ENCODE results near the gene RAMP3.

The RAMP3 gene

DNA sequence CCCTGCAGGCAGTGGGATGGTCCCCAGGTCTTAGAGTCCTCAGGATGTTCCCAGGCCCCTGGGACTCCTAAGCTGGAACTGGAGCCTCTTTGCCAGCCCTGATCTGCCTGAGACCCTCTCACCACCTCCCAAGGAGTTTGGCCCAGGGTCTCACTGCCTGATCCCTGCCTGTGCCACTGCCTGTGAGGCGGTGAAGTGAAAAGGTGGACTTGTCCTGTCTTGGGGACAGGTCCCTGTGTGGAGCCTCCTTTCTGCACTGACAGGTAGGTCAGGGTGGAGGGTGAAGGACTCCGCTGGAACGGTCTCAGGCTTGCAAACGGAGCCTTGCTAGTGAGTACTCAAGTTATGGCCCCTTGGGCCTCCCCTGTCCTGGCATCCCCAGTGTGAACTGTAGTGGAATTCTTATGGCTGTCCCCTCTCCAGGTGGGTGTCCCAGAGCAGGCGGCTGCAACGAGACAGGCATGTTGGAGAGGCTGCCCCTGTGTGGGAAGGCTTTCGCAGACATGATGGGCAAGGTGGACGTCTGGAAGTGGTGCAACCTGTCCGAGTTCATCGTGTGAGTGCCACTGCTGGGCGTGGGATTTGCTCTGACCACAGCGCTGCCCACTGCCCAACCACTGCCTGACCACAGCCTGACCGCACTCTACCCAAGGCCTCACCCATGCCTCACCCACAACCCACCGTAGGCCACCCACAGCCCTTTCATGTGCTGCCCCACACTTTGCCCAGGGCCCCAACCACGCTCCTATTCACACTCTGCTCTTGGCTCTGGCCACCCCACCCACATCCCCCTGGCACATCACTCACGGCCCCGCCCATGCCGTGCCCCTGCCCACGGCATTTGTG lies 19.5 kb downstream of the RAMP3 start:
- Histone ChIP-seq H3K9me3 (ENCODE audit: insufficient read depth, low read depth, low read length) (no peaks in the 10 kb centered on the region), H3K27ac (ENCODE audit: low read length) (no peak overlapping the region), H3K27me3 (ENCODE audit: insufficient read depth, low read length) (no peaks in the 10 kb centered on the region; the same call in 1 of the 2 replicates), H3K4me3 (ENCODE audit: low read length) (no peak overlapping the region), H3K36me3 (ENCODE audit: insufficient read depth, low read depth, low read length) (no peaks in the 10 kb centered on the region), H3K9ac (ENCODE audit: low read depth, low read length) (no peak overlapping the region), H3K4me1 (ENCODE audit: insufficient read depth, low read length) (no peaks in the 10 kb centered on the region)

DNA sequence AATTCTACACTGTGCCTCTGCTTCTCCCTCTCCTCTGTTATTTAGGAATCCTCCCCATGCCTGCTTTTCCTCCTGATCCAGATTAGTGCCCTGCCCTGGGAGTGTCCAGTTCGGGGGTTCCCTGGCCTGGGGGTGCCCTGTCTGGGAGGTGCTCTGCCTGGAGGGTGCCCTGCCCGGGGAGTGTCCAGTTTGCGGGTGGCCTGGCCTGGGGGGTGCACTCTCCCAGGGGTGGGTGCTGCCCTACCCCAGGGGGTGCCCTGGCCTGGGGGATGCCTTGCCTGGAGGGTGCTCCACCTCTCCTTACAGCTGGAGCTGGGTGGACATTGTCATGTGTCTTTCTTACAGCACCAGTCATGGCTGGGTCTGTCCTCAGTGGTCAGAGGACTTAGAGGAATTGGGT lies 20.2 kb downstream of the RAMP3 start:
- no peaks in the 10 kb centered on the region for H3K36me3 ChIP-seq (ENCODE audit: insufficient read depth, low read depth, low read length)
- H3K4me1 ChIP-seq (ENCODE audit: insufficient read depth, low read length), result no peaks in the 10 kb centered on the region
- no peaks in the 10 kb centered on the region for H3K9me3 ChIP-seq (ENCODE audit: insufficient read depth, low read depth, low read length)
- H3K4me3 ChIP-seq (ENCODE audit: low read length), result no peak overlapping the region
- no peaks in the 10 kb centered on the region; the same call in 1 of the 2 replicates for H3K27me3 ChIP-seq (ENCODE audit: insufficient read depth, low read length)
- H3K27ac ChIP-seq (ENCODE audit: low read length), result no peak overlapping the region
- no peak overlapping the region for H3K9ac ChIP-seq (ENCODE audit: low read depth, low read length)

DNA sequence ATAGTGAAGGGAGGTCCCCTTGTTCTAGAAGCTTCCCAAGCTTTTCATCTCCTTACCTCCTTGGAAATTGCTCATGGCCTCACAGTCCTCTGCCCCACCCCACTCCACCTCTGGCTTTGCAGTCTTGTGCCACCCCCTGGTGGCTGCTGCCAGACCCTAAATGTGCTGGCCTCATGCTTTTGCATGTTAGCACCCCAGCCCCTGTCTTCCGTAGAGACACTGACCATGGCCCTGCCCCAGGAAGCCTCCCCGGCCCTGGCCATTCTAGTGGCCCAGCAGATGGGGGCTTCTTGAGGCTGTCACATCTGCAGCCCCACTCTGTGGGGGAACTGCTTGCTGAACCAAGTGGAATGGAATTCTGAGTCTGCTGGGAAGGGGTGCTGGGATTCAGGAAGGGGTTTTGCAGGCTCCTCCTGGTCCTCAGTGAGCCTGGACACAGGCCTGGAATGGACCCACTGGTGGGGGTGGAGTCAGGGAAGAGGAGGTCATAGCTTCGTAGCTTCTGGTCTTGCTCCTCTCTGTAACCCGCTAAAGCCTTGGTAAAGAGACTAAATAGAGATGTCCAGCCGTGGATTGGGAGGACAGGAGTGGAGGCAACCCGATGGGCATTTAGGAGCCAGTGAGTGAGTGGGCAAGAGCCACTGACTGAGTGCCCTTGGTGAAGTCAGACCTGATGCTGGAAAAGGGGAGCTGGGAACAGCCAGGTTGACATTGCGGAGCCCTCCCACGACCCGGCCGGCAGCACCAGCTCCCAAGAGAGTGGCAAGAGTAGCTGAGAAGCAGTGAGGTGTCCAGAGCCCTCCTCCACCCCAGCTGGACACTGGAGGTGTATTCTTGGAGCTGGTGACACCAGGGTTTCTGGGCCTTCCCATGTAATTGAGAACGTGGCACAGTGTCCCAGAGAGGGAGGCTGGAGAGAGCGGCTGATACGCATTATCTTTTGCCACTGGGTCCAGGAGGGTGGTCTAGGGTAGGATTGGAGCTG lies 20.9 kb downstream of the RAMP3 start:
- no peaks in the 10 kb centered on the region for H3K36me3 ChIP-seq (ENCODE audit: insufficient read depth, low read depth, low read length)
- no peak overlapping the region for H3K9ac ChIP-seq (ENCODE audit: low read depth, low read length)
- no peak overlapping the region for H3K4me3 ChIP-seq (ENCODE audit: low read length)
- H3K4me1 ChIP-seq (ENCODE audit: insufficient read depth, low read length), result no peaks in the 10 kb centered on the region
- no peaks in the 10 kb centered on the region; the same call in 1 of the 2 replicates for H3K27me3 ChIP-seq (ENCODE audit: insufficient read depth, low read length)
- H3K27ac ChIP-seq (ENCODE audit: low read length), result no peak overlapping the region
- H3K9me3 ChIP-seq (ENCODE audit: insufficient read depth, low read depth, low read length), result no peaks in the 10 kb centered on the region

DNA sequence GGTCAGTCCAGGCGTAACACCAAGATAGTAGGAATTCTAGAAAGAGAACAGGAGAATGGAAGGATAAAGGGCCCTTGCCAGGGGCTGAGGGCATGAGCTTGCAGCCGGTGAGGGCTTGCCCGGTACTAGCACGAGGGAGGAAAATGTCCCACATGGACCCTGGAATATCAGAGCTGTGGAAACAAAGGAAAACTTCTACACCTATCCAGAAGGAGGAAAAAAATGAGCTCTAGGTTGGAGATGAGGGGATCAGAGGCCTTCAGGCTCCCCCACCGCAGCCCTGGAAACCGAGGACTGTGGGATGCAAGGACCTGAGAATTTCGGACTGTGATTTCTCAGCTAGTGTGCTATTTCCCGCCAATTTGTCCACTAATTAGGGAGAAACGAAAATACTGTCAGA lies 22.1 kb downstream of the RAMP3 start:
- Histone ChIP-seq H3K36me3 (ENCODE audit: insufficient read depth, low read depth, low read length) (no peaks in the 10 kb centered on the region), H3K9ac (ENCODE audit: low read depth, low read length) (no peak overlapping the region), H3K9me3 (ENCODE audit: insufficient read depth, low read depth, low read length) (no peaks in the 10 kb centered on the region), H3K27ac (ENCODE audit: low read length) (no peak overlapping the region), H3K4me1 (ENCODE audit: insufficient read depth, low read length) (no peaks in the 10 kb centered on the region), H3K27me3 (ENCODE audit: insufficient read depth, low read length) (no peaks in the 10 kb centered on the region; the same call in 1 of the 2 replicates), H3K4me3 (ENCODE audit: low read length) (no peak overlapping the region)

DNA sequence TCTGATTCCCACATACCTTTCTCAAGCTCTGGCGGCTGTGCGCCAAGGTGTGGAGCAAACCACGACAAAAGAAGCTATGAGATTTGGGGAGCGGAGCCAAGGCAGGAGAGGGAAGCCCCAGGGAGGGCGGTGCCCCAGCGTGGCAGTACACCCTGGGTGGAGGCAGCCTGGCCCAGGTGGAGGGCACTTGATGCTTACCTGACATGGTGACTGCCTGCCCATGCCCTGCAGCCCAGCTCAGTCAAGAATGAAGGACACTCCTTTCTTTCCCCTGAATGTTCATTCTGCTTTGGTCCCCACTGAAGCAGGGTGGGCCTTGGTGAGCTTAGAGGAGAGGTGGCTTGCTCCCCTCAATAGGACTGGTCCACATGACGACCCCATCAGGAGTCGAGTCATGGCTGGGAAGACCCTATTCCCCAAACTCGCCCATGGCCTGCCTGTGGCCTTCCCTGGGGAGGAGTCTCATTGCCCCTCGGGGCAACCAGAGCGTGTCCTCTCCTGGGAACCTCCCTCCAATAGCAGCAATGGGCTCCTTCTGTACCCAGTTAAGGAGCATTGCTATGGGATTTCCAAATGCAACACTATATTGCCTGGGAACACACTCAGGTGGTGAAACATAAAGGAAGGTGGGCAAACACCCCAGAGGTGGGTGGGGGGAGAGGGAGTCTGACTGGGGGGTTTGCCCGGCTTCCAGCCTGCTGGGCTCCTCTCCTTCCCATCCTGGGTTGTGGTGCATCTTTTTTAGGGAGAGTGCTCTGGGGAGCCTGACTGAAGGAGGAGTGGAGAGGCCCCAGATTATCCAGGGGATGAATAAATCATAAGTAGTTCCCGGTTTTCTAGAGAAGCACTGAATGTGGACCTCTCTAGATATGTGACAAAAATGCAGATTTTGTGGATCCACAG lies 22.7 kb downstream of the RAMP3 start:
- Histone ChIP-seq H3K9ac (ENCODE audit: low read depth, low read length) (no peak overlapping the region), H3K4me1 (ENCODE audit: insufficient read depth, low read length) (no peaks in the 10 kb centered on the region), H3K36me3 (ENCODE audit: insufficient read depth, low read depth, low read length) (no peaks in the 10 kb centered on the region), H3K4me3 (ENCODE audit: low read length) (no peak overlapping the region), H3K9me3 (ENCODE audit: insufficient read depth, low read depth, low read length) (no peaks in the 10 kb centered on the region), H3K27ac (ENCODE audit: low read length) (no peak overlapping the region), H3K27me3 (ENCODE audit: insufficient read depth, low read length) (no peaks in the 10 kb centered on the region; the same call in 1 of the 2 replicates)

DNA sequence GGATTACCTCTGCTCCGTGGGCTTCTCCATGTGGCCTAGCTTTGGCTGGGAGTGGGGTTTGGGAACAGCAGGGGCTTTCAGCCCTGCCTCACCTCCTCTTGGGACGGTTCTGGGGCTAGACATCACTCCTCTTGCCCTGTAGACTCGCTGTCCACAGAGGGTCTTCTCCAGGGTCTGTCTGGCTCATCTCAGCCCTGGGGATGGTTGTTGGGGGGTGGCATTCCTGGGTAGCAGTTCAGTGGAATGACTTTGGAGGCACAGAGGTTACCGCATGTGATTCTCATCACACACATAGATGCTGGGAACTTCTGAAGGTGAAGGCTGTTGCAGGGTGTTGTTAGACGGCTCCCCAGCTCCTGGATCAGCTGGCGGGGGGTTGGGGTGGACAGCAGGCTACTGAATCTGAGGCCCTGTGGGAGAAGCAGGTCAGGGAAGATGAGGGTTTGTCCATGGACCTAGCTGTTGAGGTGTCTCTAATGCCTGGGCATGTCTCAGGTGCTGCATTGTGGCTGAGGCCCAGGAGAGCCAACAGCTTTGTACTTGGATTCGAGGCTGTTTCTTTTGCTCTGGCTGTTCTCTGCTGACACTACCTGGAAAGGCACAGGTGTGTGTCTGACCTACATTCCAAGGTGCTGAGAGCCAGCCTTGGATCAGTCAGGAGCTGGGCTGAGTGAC lies 23.8 kb downstream of the RAMP3 start:
- no peaks in the 10 kb centered on the region for H3K36me3 ChIP-seq (ENCODE audit: insufficient read depth, low read depth, low read length)
- no peaks in the 10 kb centered on the region for H3K9me3 ChIP-seq (ENCODE audit: insufficient read depth, low read depth, low read length)
- no peaks in the 10 kb centered on the region for H3K4me1 ChIP-seq (ENCODE audit: insufficient read depth, low read length)
- H3K27ac ChIP-seq (ENCODE audit: low read length), result no peak overlapping the region
- no peak overlapping the region for H3K4me3 ChIP-seq (ENCODE audit: low read length)
- H3K9ac ChIP-seq (ENCODE audit: low read depth, low read length), result no peak overlapping the region
- no peaks in the 10 kb centered on the region; the same call in 1 of the 2 replicates for H3K27me3 ChIP-seq (ENCODE audit: insufficient read depth, low read length)

DNA sequence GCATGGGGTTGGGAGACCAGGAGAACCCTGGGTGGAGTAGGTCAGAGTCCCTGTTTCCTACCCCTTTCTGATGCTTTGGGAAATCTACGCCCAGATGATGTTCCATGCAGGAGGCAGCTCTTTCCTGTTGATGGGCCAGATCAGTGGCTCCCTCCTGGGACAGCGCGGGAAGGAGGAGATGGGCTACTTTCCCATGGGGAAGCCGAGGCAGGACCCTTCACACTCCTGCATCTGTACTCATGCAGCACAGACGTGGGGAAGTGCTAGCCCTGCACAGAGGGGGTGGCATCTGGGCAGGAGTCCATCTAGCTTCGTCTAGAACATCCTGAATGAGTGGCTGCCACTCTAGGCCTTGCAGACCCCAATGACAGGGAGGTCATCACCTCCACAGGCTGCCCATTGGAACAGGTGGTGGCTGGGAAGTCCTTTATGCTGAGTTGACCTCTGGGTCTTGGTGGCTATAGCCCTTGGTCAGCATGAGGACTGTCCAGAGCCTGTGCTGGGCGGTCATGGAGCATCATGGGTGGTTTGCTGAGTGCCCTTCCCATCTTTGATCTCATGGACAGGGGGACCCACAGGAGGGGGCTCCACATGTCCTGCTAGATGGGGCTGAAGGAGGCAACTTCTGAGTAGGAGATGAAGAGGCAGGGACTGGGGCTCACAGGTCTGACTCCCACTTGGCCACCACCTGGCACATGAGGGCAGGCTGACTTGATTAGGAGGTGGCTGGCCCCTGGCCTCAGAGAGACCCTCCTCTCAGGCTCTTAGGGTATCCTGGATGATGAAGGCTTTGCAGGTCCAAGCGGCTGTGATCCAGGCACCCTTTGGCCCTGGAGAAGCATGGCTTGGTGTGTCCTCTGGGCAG lies 24.6 kb downstream of the RAMP3 start:
- Histone ChIP-seq H3K27me3 (ENCODE audit: insufficient read depth, low read length) (no peaks in the 10 kb centered on the region; the same call in 1 of the 2 replicates), H3K4me1 (ENCODE audit: insufficient read depth, low read length) (no peaks in the 10 kb centered on the region), H3K27ac (ENCODE audit: low read length) (no peak overlapping the region), H3K9me3 (ENCODE audit: insufficient read depth, low read depth, low read length) (no peaks in the 10 kb centered on the region), H3K4me3 (ENCODE audit: low read length) (no peak overlapping the region), H3K9ac (ENCODE audit: low read depth, low read length) (no peak overlapping the region), H3K36me3 (ENCODE audit: insufficient read depth, low read depth, low read length) (no peaks in the 10 kb centered on the region)

DNA sequence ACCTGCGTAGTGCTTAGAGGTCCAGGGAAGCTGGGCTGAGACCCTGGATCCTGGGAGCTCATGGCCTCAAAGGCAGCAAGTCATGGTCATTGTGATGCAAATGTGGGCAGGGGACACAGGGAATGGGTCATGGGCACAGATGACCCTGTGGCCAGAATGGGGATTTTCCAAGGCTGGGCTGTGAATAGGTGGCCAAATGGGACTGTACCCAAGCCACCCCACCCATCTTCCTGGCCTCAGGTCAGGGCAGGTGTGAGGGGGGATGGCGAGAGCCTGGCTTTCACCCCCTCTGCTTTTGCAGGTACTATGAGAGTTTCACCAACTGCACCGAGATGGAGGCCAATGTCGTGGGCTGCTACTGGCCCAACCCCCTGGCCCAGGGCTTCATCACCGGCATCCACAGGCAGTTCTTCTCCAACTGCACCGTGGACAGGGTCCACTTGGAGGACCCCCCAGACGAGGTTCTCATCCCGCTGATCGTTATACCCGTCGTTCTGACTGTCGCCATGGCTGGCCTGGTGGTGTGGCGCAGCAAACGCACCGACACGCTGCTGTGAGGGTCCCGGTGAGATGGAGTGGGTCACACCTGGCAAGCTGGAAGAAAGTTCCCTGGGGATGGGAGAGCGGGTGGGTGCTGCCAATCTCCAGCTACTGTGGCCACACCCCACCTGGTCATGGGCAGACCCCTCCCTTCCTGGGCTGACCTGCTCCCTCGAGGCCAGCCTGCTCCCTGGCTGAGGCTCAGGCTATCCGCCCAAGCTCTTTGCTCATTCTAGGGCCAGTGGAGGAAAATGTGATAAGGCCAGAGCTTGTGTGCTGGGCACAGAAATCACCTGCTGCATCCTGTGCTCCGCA lies 25.5 kb downstream of the RAMP3 start:
- Histone ChIP-seq H3K4me1 (ENCODE audit: insufficient read depth, low read length) (no peaks in the 10 kb centered on the region), H3K27ac (ENCODE audit: low read length) (no peak overlapping the region), H3K27me3 (ENCODE audit: insufficient read depth, low read length) (no peaks in the 10 kb centered on the region; the same call in 1 of the 2 replicates), H3K36me3 (ENCODE audit: insufficient read depth, low read depth, low read length) (no peaks in the 10 kb centered on the region), H3K4me3 (ENCODE audit: low read length) (no peak overlapping the region), H3K9ac (ENCODE audit: low read depth, low read length) (no peak overlapping the region), H3K9me3 (ENCODE audit: insufficient read depth, low read depth, low read length) (no peaks in the 10 kb centered on the region)

DNA sequence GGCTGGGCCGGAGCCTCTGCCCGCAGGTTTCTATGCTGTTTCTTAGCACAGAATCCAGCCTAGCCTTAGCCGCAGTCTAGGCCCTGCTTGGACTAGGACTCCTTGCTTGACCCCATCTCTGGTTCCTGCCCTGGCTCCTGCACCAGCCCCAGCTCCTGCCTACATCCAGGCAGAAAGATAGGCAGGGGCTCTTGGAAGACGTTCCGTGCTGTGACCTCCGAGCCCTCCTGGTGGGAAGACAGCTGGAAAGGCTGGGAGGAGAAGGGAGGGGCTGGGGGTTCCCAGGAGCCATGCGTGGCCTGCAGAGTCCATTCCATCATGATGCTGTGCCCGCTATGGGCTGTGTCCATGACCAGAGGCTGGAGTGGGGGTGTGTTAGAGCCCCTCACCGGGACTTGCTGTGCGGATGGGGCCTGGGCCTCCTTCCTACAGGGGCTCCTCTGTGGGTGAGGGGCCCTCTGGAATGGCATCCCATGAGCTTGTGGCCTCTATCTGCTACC lies 26.2 kb downstream of the RAMP3 start:
- H3K4me1 ChIP-seq (ENCODE audit: insufficient read depth, low read length), result no peaks in the 10 kb centered on the region
- H3K36me3 ChIP-seq (ENCODE audit: insufficient read depth, low read depth, low read length), result no peaks in the 10 kb centered on the region
- H3K27me3 ChIP-seq (ENCODE audit: insufficient read depth, low read length), result no peaks in the 10 kb centered on the region; the same call in 1 of the 2 replicates
- no peak overlapping the region for H3K4me3 ChIP-seq (ENCODE audit: low read length)
- no peak overlapping the region for H3K9ac ChIP-seq (ENCODE audit: low read depth, low read length)
- no peaks in the 10 kb centered on the region for H3K9me3 ChIP-seq (ENCODE audit: insufficient read depth, low read depth, low read length)
- H3K27ac ChIP-seq (ENCODE audit: low read length), result no peak overlapping the region
